Neural crest cell (in vitro differentiated cells): ENCODE measurements around the gene SLC2A9. TPM values are rescaled to one million over a fixed set of nuclear protein-coding genes. Genes with fewer than 3 reads are reported as not detected.
"Not testable (repeated sequence)": the region's sequence is repeated elsewhere in the genome, so short reads cannot be mapped to it uniquely, and the experiment has no call there.

ENCODE experiments used
- DNase-seq: peaks from one replicate; pipeline ENCODE4 v3.0.0; 2021; ENCODE audit warnings: low read depth, mixed read lengths, low spot score
- H3K27ac Mint-ChIP-seq: one replicate; pipeline ENCODE4 v1.8.0; 2021; ENCODE audit warnings: mild to moderate bottlenecking, mixed read lengths; ENCODE audit not compliant: unreplicated experiment
- H3K27me3 Mint-ChIP-seq: 2 replicates; pipeline ENCODE4 v1.8.0; 2021; ENCODE audit warnings: low read depth, mild to moderate bottlenecking, mixed read lengths
- H3K36me3 Mint-ChIP-seq: 2 replicates; pipeline ENCODE4 v1.8.0; 2021; ENCODE audit warnings: low read depth, mild to moderate bottlenecking, mixed read lengths
- H3K4me1 Mint-ChIP-seq: 2 replicates; pipeline ENCODE4 v1.8.0; 2021; ENCODE audit warnings: mixed read lengths
- H3K4me3 Mint-ChIP-seq: one replicate; pipeline ENCODE4 v1.8.0; 2021; ENCODE audit warnings: mild to moderate bottlenecking, mixed read lengths
- H3K9me3 Mint-ChIP-seq: 2 replicates; pipeline ENCODE4 v1.8.0; 2021; ENCODE audit warnings: mixed read lengths
- CTCF ChIP-seq: fragments of 200-600 bp; sonication (generic); conservative IDR thresholded peaks from 2 replicates; pipeline ENCODE4 v1.5.0; 2021; ENCODE audit warnings: antibody characterized with exemption, mild to moderate bottlenecking
- total RNA-seq: library from RNA; stranded (reverse); gene quantifications from 2 replicates; pipeline ENCODE4 v1.2.1, GENCODE V29; 2021

The SLC2A9 gene
- total RNA-seq, 1 donor from 2014 or later = 0.26 TPM

- Mint-ChIP-seq H3K9me3 (peaks cover 5% of the 10 kb centered on the region), H3K27me3 (peaks cover 5% of the 10 kb centered on the region), H3K4me1 (no peaks in the 10 kb centered on the region), H3K36me3 (peaks cover 4% of the 10 kb centered on the region), H3K4me3 (no peak overlapping the region), H3K27ac (no peak overlapping the region)
- no peak for DNase-seq
- TF ChIP-seq CTCF = no peak
These were observed 36.7 kb downstream of the SLC2A9 start for GRCh38 chr4:9984621-9985020.

GRCh38 chr4:9983211-9983610 is 38.1 kb downstream of the SLC2A9 start:
- Mint-ChIP-seq H3K9me3 (peaks cover 5% of the 10 kb centered on the region), H3K4me3 (no peak overlapping the region), H3K27ac (no peak overlapping the region), H3K27me3 (peaks cover 13% of the 10 kb centered on the region), H3K4me1 (no peaks in the 10 kb centered on the region), H3K36me3 (peaks cover 4% of the 10 kb centered on the region)
- no peak for TF ChIP-seq CTCF
- no peak for DNase-seq

DNA sequence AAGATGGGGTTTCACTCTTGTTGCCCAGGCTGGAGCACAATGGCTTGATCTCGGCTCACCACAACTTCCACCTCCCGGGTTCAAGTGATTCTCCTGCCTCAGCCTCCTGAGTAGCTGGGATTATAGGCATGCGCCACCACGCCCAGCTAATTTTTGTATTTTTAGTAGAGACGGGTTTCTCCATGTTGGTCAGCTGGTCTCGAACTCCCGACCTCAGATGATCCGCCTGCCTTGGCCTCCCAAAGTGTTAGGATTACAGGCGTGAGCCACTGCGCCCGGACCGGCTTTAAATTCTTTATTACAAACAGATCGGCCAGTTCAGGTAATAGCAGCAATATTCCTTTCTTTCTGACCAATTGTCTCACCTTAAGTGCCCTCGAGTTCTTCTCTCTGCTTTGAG is 39.4 kb downstream of the SLC2A9 start:
- not testable (repeated sequence) for H3K4me3 Mint-ChIP-seq, H3K27ac Mint-ChIP-seq, H3K9me3 Mint-ChIP-seq, H3K4me1 Mint-ChIP-seq, H3K36me3 Mint-ChIP-seq, DNase-seq
- peaks cover 17% of the 10 kb centered on the region for H3K27me3 Mint-ChIP-seq

- peaks cover 5% of the 10 kb centered on the region for H3K9me3 Mint-ChIP-seq
- H3K4me3 Mint-ChIP-seq = no peak overlapping the region
- peaks cover 20% of the 10 kb centered on the region for H3K27me3 Mint-ChIP-seq
- no peak overlapping the region for H3K27ac Mint-ChIP-seq
- no peak for TF ChIP-seq CTCF
- peaks cover 4% of the 10 kb centered on the region for H3K36me3 Mint-ChIP-seq
- no peaks in the 10 kb centered on the region for H3K4me1 Mint-ChIP-seq
- DNase-seq = no peak
These were observed 40.4 kb downstream of the SLC2A9 start for GRCh38 chr4:9980898-9981297.

- peaks cover 14% of the 10 kb centered on the region for H3K9me3 Mint-ChIP-seq
- no peak for TF ChIP-seq CTCF
- H3K36me3 Mint-ChIP-seq = peaks cover 4% of the 10 kb centered on the region
- H3K4me3 Mint-ChIP-seq = no peak overlapping the region
- no peaks in the 10 kb centered on the region for H3K4me1 Mint-ChIP-seq
- no peak overlapping the region for H3K27ac Mint-ChIP-seq
- peaks cover 36% of the 10 kb centered on the region for H3K27me3 Mint-ChIP-seq
- no peak for DNase-seq
These were observed 42.1 kb downstream of the SLC2A9 start for GRCh38 chr4:9979101-9979701.

GRCh38 chr4:9977518-9978031 is 43.7 kb downstream of the SLC2A9 start:
- Mint-ChIP-seq H3K4me3 (no peak overlapping the region), H3K4me1 (no peaks in the 10 kb centered on the region), H3K9me3 (peaks cover 17% of the 10 kb centered on the region), H3K36me3 (peaks cover 4% of the 10 kb centered on the region), H3K27me3 (peaks cover 44% of the 10 kb centered on the region), H3K27ac (no peak overlapping the region)
- no peak for TF ChIP-seq CTCF
- DNase-seq = no peak
